GM19328 (cell line): ENCODE data around the gene HTRA2.

Source experiments
- ATAC-seq: cut with Tn5 transposase; IDR thresholded peaks from one replicate; pipeline ENCODE4 v1.9.1; 2021; ENCODE audit warnings: mild to moderate bottlenecking, moderate library complexity; ENCODE audit not compliant: unreplicated experiment

Gene HTRA2

GRCh38 chr2:74515271-74515980 is 14.3 kb upstream of the HTRA2 start:
- ATAC-seq = no peak

- no peak for ATAC-seq
Observed at GRCh38 chr2:74515981-74516633, 13.6 kb upstream of the HTRA2 start.

GRCh38 chr2:74516650-74517049 is 13.1 kb upstream of the HTRA2 start:
- no peak for ATAC-seq

- no peak for ATAC-seq
Observed at GRCh38 chr2:74522516-74522915, 7.2 kb upstream of the HTRA2 start.

- no peak for ATAC-seq
Observed at GRCh38 chr2:74524005-74524404, 5.7 kb upstream of the HTRA2 start.

- ATAC-seq = no peak
Observed at GRCh38 chr2:74524955-74525716, 4.6 kb upstream of the HTRA2 start.

GRCh38 chr2:74525717-74526648 is 3.8 kb upstream of the HTRA2 start, which contains the start of gene DQX1:
Gene DQX1 (minus strand): TSS chr2:74526231. CDS start chr2:74525729, 502 bp downstream.
- ATAC-seq = no peak

DNA sequence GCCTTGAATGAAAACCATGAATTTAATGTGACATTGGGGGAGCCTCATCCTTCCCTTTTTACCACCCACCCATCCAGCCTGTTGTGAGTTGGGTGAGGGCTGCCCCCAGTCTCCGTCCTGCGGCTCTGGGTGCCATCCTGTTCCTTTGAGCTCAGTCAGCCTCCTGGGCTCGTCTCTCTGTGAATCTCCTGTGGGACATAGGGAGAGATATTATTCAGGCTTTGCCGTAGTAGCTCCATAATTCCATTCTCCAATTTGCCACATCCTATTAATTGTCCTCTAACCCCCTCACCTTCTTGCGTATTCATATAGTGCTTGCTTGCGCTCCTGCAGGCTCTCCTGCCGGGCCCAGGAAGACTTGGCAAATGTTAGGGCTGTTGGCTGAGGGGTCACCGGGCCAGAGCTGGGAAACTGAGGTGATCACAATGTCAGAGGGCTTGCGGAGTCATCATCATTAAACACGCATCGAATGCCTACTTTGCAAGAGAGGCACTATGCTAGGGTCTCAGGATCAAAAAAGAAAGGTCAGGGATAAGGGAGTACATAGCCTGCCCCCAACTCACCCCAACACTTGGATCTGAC is 3.0 kb upstream of the HTRA2 start:
- ATAC-seq = no peak

DNA sequence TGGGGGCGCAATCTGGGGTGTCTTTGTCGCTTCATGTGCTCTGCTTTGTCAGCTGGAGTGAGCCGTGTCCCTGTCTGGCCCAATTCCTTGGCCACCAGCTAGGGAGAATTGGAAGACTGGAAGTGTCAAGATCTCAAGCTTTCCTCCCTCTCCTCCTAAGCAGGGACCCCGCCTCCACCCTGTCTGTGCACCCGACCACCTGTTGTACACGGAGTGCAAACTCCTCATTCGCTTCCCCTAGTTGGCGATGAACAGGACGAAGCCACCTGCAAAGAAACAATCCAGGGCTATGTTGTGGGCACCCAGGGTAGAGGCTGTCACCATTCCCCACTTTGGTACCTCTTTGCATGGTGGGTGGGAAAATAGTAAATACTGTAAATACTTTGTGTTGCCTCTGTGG is 2.0 kb upstream of the HTRA2 start:
- no peak for ATAC-seq

DNA sequence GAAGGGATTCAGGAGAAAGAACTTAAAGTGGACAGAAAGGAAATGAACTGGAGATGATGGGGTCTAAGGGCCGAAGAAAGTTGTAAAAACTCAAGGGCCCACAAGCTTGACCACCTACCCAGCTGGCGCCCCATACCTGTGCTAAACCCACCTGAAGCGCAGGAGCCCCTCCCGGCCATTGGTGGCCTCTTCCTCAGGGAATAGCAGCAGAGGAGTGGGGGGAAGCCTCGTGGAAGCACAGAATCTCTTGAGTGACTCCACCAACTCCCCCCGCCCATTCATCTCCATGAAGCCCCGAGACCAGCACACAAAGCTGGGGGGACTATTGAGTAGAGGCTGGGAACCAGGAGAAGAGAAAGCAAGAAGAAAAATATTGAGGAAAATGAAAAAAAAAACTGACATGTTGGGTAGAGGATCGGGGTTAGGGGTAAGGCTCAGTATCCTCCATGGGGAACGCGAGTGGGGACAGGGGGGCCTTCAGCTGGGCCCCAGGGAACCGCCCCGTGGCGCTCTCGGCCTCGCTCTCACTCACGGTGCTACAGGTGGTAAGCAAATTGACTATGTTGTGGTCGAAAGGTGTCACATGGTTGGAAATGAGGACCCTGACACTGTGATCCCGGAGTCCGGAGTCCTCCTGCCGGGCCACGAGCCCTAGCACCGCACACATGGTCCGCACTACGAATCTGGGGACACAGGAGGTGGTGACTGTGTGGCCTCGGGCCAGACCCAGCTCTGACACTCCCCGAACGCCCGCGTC is 955 bp upstream of the HTRA2 start:
- no peak for ATAC-seq

DNA sequence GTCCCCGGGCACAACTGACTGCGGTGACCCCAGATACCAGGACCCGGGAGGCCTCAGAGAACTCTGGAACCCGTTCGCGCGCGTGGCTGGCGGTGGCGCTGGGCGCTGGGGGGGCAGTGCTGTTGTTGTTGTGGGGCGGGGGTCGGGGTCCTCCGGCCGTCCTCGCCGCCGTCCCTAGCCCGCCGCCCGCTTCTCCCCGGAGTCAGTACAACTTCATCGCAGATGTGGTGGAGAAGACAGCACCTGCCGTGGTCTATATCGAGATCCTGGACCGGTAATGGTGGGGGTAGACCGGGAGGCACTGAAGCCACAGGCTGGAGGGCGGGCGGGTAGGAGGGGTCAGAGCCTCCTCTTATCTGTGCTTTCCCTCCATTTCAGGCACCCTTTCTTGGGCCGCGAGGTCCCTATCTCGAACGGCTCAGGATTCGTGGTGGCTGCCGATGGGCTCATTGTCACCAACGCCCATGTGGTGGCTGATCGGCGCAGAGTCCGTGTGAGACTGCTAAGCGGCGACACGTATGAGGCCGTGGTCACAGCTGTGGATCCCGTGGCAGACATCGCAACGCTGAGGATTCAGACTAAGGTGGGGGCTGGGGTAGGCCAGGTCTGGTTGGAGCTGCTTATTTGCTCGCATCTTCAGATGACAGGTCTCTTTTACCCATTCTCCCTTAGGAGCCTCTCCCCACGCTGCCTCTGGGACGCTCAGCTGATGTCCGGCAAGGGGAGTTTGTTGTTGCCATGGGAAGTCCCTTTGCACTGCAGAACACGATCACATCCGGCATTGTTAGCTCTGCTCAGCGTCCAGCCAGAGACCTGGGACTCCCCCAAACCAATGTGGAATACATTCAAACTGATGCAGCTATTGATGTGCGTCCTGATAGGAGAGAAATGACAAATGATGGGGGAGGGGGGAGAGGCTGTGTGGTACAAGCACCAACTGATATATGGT is 780 bp downstream of the HTRA2 start:
- no peak for ATAC-seq

DNA sequence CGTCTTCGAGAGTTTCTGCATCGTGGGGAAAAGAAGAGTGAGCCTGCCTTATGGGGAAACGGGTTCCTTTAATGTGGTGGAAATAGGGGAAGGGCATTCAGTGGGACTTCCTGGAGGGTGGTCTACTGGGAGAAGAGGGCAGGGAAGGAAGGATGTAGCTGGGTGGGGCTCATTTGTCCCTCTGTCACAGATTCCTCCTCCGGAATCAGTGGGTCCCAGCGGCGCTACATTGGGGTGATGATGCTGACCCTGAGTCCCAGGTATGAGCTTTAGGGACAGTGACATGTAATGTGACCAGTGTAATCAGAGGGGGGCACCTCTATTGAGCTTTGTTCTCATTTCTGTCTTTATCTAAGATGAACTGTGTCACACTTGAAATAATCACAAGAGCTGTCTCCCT is 1.9 kb downstream of the HTRA2 start:
- ATAC-seq = no peak

DNA sequence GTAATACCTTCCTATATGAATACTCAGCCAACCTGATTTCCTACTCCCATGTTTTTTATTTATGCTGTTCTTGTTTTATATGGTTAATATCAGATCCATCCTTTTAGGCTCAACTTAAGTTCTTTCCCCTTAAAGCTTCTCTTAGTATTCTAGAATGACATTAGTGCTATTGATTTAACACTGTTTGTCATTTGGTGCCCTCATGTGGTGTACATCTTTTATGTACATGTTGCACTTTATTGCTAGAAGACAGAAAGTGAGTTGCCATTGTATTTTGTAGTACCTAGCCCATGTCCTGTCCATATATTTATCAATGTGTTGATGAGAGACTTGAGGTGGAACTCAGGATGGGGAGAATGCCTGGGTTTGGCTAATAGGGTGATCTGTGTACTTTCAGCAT is 2.5 kb downstream of the HTRA2 start:
- ATAC-seq = no peak

- no peak for ATAC-seq
Observed at GRCh38 chr2:74533464-74533863, 3.7 kb downstream of the HTRA2 start.

- ATAC-seq = no peak
Observed at GRCh38 chr2:74534411-74534810, 4.7 kb downstream of the HTRA2 start.

GRCh38 chr2:74535440-74535965 is 5.8 kb downstream of the HTRA2 start:
- ATAC-seq = no peak

DNA sequence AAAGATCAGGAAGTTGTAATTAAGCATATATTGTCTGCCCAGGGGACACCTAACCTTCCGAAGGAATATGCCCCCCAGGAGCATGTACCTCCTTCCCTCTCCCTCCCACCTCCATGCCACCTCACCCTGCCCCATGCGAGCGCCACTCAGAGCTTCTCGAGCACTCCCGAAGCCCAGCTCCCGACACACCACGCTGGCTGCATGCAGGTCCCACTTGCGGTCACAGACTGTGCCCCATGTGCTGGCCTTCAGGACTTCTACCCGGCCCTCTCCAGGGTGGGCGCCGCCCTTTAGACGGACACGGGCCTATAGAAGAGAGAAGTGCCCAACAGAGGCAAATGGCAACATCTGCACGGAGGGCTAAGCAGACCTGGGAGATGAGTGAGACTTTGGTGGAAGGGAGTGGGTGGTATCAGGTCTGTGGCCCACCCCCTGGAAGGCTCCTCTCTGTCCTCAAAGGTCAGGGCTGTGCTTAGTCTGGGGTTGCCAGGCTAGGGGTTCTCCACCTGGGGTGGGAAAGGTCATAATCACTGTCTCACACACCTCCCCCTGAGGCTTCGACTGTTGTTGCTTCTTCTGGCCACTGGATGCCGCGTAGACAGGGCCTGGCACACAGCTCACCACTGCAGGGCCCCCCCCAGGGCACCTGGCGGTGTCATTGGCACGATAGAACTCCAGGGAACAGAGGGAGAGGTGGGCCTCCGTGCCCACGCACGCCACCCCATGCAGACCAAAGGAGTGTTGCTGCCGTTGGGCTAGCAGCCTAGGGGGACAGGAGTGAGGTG is 6.6 kb downstream of the HTRA2 start:
- ATAC-seq = no peak

DNA sequence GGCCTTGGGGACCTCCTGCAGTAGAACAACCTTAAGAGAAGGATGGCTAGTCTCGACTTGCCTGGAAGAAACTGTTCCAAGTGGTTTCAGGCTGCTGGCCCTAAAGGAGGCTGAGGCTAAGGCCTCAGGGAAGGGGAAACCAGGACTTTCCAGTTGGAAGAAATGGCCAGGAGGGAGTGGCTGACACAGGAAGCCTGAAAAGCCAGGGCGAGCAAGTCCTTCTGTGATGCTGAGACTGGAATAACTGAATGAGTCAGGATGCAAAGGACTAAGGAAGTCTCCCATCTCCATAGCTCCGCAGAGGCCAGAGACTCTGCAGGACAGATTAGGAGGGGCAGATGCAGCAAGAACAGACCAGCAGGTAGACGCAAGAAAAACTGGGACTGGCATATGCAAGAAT is 7.4 kb downstream of the HTRA2 start:
- ATAC-seq = no peak
